ENCODE data around the gene TSSC4. TPM values are rescaled to one million over a fixed set of nuclear protein-coding genes. Genes with fewer than 3 reads are reported as not detected.

The TSSC4 gene
- total RNA-seq, 4 donors from 2014 or later: 24.2 to 35.5 (median 29.6) TPM

DNA sequence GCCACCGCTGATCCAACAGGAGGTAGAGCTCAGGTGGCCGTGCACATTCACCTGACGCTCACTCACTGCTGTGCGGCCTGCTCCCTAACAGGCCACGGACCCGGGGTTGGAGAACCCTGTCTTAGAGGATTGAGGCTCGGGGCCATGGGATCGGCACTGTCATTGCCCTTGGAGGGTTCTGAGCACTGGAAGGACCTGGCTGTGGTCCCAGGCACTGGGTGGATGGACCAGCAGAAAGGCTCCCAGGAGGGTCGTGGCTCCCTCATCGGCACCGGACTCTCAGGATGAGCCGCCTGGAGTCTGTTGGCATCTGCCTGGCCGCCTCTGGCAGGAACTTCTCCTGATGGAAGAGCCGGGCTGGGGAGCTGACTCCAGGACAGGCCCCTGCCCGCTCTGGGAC, 50.8 kb downstream of the TSSC4 start:
- TF ChIP-seq POLR2A (IDR thresholded peaks at IDR 0.05): no peak
- TF ChIP-seq, protein P1, sequence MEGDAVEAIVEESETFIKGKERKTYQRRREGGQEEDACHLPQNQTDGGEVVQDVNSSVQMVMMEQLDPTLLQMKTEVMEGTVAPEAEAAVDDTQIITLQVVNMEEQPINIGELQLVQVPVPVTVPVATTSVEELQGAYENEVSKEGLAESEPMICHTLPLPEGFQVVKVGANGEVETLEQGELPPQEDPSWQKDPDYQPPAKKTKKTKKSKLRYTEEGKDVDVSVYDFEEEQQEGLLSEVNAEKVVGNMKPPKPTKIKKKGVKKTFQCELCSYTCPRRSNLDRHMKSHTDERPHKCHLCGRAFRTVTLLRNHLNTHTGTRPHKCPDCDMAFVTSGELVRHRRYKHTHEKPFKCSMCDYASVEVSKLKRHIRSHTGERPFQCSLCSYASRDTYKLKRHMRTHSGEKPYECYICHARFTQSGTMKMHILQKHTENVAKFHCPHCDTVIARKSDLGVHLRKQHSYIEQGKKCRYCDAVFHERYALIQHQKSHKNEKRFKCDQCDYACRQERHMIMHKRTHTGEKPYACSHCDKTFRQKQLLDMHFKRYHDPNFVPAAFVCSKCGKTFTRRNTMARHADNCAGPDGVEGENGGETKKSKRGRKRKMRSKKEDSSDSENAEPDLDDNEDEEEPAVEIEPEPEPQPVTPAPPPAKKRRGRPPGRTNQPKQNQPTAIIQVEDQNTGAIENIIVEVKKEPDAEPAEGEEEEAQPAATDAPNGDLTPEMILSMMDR (IDR thresholded peaks at IDR 0.05): no peak
- H3K36me3 ChIP-seq: no peaks in the 10 kb centered on the region
- no peaks in the 10 kb centered on the region for H3K9me3 ChIP-seq
- H3K4me3 ChIP-seq: no peak overlapping the region
- intact Hi-C loops (cut with DNase I): no loop called here
- peaks cover 0 to 71% (median 0%) of the 10 kb centered on the region in 4 donors for H3K27me3 ChIP-seq
- H3K27ac ChIP-seq: no peak overlapping the region
- DNase-seq: no peak
- WGBS, 2 donors: 82% methylated on average over 2 of the region's 15 CpGs; no CpG with 5 or more reads in 1 of the 2 donors
- H3K4me1 ChIP-seq: peaks cover 4 to 19% (median 10%) of the 10 kb centered on the region in 3 donors

DNA sequence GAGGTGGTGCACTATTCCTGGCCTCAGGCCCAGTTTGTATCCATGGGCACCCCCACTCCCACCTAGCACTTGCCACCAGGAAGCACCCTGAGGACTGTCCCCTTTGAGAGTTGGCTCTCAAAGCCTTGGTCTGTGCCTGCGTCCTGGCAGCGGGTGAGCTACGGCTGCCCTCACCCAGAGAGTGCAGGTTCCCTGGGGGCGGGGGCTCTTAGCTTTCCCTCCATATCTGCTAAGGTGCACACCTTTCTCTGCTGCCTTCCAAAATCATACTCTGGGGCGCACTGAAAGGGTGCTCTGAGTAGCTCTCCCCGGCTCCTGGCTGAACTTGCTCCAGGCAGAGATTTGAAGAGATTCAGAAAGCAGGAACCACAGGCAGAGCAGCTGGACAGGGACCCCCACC, 51.4 kb downstream of the TSSC4 start:
- TF ChIP-seq, protein P1 (IDR thresholded peaks at IDR 0.05): no peak
- TF ChIP-seq POLR2A (IDR thresholded peaks at IDR 0.05): no peak
- Histone ChIP-seq H3K9me3 (no peaks in the 10 kb centered on the region), H3K4me3 (no peak overlapping the region), H3K36me3 (no peaks in the 10 kb centered on the region), H3K4me1 (peaks cover 0 to 13% (median 4%) of the 10 kb centered on the region in 3 donors), H3K27ac (no peak overlapping the region), H3K27me3 (peaks cover 0 to 65% (median 0%) of the 10 kb centered on the region in 4 donors)
- no peak for DNase-seq
- intact Hi-C loops (cut with DNase I): no loop called here
- WGBS, 2 donors: no CpG with 5 or more reads among the region's 6 CpGs

DNA sequence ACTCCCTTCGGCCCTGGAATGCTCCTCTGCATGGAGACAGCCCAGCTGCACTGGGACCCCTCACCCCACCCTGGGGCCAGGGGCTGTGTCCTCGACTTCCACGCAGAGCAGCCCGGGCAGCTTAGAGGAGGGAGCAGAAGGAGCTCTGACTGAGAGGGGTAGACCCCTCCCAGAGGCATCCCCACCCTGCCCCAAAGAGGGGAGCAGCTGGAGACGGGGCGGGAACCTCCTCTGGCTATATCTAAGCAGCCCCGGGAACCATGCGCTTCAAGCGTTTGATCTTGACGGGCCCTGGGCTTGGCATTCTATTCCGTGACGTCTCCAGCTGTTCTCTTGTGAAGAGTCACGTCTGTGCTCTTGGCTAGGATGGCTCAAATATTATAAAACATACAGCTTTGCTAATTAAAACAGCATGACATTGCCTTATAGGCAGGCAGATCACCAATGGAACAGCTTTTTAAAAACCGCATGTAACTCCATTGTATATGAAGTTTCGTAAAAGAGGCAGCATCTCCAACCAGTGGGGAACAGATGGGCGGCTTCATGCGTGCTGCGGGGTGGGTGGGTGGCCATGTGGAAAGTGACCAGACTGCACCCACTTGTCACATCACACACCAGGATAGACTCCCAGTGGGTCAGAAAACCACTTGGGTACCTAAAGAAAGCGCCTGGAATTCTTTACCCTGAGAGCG, 51.9 kb downstream of the TSSC4 start:
- peaks cover 0 to 60% (median 0%) of the 10 kb centered on the region in 4 donors for H3K27me3 ChIP-seq
- no peaks in the 10 kb centered on the region for H3K36me3 ChIP-seq
- DNase-seq: no peak
- H3K4me3 ChIP-seq: no peak overlapping the region
- WGBS, 2 donors: 38 to 66% methylated on average over 9 to 16 of the region's 20 CpGs
- no peaks in the 10 kb centered on the region for H3K9me3 ChIP-seq
- peaks cover 0 to 10% (median 0%) of the 10 kb centered on the region in 3 donors for H3K4me1 ChIP-seq
- intact Hi-C loops (cut with DNase I): no loop called here
- no peak for TF ChIP-seq POLR2A (IDR thresholded peaks at IDR 0.05)
- TF ChIP-seq, protein P1 (IDR thresholded peaks at IDR 0.05): no peak
- no peak overlapping the region for H3K27ac ChIP-seq

DNA sequence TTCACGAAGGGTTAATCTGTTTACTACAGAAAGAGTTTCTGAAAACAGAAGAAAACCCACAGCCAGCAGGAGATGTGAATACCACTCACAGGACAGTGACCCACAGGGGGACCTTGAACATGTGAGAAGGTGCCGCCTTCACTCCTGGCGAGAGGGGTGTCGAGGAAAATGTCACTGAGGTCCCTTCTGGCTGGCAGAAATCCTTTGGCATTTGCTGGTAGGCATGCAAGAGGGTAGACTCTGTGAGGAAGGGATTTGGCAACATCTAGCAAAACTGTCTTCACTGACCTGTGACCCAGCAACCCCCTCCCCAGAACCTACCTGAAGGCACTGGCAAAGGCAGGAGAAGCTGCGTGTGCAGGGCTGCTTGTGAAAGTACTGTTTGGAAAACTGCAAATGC, 52.9 kb downstream of the TSSC4 start:
- peaks cover 0 to 50% (median 0%) of the 10 kb centered on the region in 4 donors for H3K27me3 ChIP-seq
- peaks cover 0 to 4% (median 0%) of the 10 kb centered on the region in 3 donors for H3K4me1 ChIP-seq
- H3K4me3 ChIP-seq: no peak overlapping the region
- TF ChIP-seq POLR2A (IDR thresholded peaks at IDR 0.05): no peak
- TF ChIP-seq, protein P1 (IDR thresholded peaks at IDR 0.05): no peak
- DNase-seq: no peak
- H3K27ac ChIP-seq: no peak overlapping the region
- 96% methylated on average over 5 of the region's 5 CpGs for WGBS, 2 donors
- H3K36me3 ChIP-seq: no peaks in the 10 kb centered on the region
- intact Hi-C loops (cut with DNase I): no loop called here
- no peaks in the 10 kb centered on the region for H3K9me3 ChIP-seq

Small RNA genes within 50 kb of the gene (small RNA-seq; reads per million reads assigned to genes)
- 0 reads per million in 4 donors for gene RF00019

Other genes starting within 250 kb of the TSSC4 start
- gene INS, start 239.5 kb upstream of the TSSC4 start, total RNA-seq: not detected
- gene TH, start 228.9 kb upstream of the TSSC4 start, total RNA-seq: under 1 TPM in 2 of 4 donors, not detected in 2; 0.34 to 0.76 TPM
- gene ASCL2, start 130.2 kb upstream of the TSSC4 start, total RNA-seq: 1 to 10 TPM in 3 of 4 donors, under 1 TPM in 1; 0.67 to 5.1 (median 2.3) TPM
- under 1 TPM in 3 of 4 donors, not detected in 1; 0.30 to 0.94 (median 0.76) TPM for gene C11orf21, start 98.8 kb upstream of the TSSC4 start, total RNA-seq
- 1 to 10 TPM in 1 of 4 donors, not detected in 3; 2.5 TPM for gene TSPAN32, start 98.7 kb upstream of the TSSC4 start, total RNA-seq
- 100 to 1,000 TPM; 110 to 265 (median 125) TPM for gene CD81, start 23.4 kb upstream of the TSSC4 start, total RNA-seq
- not detected for gene TRPM5, start 43.8 kb downstream of the TSSC4 start, total RNA-seq
- gene KCNQ1, start 44.3 kb downstream of the TSSC4 start, total RNA-seq: 1 to 10 TPM in 1 of 4 donors, under 1 TPM in 3; 0.61 to 3.1 (median 0.72) TPM